RWPE2 (cell line): Measurements from ENCODE around the gene IL21.

Experiments used
- ATAC-seq: fragments of 200-7000 bp; cut with Tn5 transposase; 3 replicates; pipeline ENCODE4 v1.9.1; 2021; ENCODE audit warnings: low read depth
- DNase-seq: peaks from one replicate; pipeline ENCODE4 v3.0.0-alpha.2; 2020; ENCODE audit warnings: low spot score
- H3K27ac ChIP-seq: fragments of 450-650 bp; 2 replicates; pipeline ENCODE4 v1.5.1; 2017; ENCODE audit warnings: mild to moderate bottlenecking; ENCODE audit not compliant: poor library complexity, severe bottlenecking
- H3K27me3 ChIP-seq: fragments of 250-450 bp; sonication (Bioruptor Pico); 2 replicates; pipeline ENCODE4 v1.5.1; 2021; ENCODE audit warnings: mild to moderate bottlenecking, moderate library complexity; ENCODE audit not compliant: insufficient read depth, poor library complexity, severe bottlenecking
- H3K36me3 ChIP-seq: fragments of 250-450 bp; sonication (Bioruptor Pico); 2 replicates; pipeline ENCODE4 v1.5.1; 2020; ENCODE audit warnings: low read depth, mild to moderate bottlenecking, moderate library complexity
- H3K4me1 ChIP-seq: fragments of 250-450 bp; sonication (Bioruptor Pico); 2 replicates; pipeline ENCODE4 v1.5.1; 2021; ENCODE audit warnings: mild to moderate bottlenecking, moderate library complexity; ENCODE audit not compliant: insufficient read depth, poor library complexity, severe bottlenecking
- H3K4me3 ChIP-seq: fragments of 250-450 bp; sonication (Bioruptor Pico); 2 replicates; pipeline ENCODE4 v1.5.1; 2021; ENCODE audit warnings: mild to moderate bottlenecking, moderate library complexity; ENCODE audit not compliant: severe bottlenecking
- H3K9me3 ChIP-seq: fragments of 250-450 bp; sonication (Bioruptor Pico); 2 replicates; pipeline ENCODE4 v1.5.1; 2021; ENCODE audit warnings: mild to moderate bottlenecking, moderate library complexity; ENCODE audit not compliant: severe bottlenecking
- TF ChIP-seq, protein P1 (sequence below): fragments of 450-650 bp; IDR thresholded peaks from one replicate; pipeline ENCODE4 v1.5.1; 2017; ENCODE audit warnings: mild to moderate bottlenecking, moderate library complexity; ENCODE audit not compliant: poor library complexity, severe bottlenecking

The IL21 gene

DNA sequence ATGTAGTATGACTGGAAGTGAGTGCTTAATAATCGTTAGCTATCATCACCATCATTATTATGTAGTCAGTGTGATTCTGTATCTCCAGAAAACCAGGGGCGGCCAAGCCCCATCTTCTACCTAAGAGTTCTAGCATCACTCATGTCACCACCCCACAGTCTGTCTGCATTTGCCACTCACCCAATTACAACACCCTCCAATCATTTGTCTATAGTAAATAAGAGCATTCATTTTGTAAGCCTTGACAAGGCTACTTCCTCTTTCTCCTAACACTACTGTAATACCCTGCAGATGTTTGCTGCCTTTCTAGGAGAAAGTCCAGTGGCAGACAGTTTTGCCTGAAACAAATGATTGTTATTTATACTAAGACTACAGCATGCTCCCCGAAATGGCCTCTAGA is 15.8 kb upstream of the IL21 start:
- no peak for ATAC-seq
- H3K27ac ChIP-seq, result no peak overlapping the region
- H3K4me1 ChIP-seq, result peaks cover 7% of the 10 kb centered on the region
- no peaks in the 10 kb centered on the region for H3K27me3 ChIP-seq
- no peak overlapping the region for H3K4me3 ChIP-seq
- H3K9me3 ChIP-seq, result no peaks in the 10 kb centered on the region
- TF ChIP-seq, protein P1, sequence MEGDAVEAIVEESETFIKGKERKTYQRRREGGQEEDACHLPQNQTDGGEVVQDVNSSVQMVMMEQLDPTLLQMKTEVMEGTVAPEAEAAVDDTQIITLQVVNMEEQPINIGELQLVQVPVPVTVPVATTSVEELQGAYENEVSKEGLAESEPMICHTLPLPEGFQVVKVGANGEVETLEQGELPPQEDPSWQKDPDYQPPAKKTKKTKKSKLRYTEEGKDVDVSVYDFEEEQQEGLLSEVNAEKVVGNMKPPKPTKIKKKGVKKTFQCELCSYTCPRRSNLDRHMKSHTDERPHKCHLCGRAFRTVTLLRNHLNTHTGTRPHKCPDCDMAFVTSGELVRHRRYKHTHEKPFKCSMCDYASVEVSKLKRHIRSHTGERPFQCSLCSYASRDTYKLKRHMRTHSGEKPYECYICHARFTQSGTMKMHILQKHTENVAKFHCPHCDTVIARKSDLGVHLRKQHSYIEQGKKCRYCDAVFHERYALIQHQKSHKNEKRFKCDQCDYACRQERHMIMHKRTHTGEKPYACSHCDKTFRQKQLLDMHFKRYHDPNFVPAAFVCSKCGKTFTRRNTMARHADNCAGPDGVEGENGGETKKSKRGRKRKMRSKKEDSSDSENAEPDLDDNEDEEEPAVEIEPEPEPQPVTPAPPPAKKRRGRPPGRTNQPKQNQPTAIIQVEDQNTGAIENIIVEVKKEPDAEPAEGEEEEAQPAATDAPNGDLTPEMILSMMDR, result no peak
- no peak for DNase-seq
- H3K36me3 ChIP-seq, result no peaks in the 10 kb centered on the region

DNA sequence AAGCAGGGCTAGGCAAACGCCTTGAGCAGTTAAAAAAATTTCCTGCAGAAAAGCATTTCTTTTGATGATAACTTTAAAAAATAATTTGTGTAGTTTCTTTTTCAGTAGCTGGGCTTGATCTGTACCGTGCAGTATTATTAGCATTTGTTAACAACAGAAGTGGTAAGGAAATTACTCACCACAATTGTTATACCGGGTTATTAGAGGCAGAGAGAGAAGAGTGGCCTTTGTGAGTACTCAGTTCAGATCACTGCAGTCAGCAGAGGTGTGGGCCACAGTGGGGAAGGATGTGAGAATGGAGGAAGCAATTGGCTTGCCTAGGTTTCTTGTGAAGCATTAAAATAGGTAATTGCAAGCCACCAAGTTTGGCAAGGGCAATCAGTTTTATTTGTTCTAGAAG is 14.3 kb upstream of the IL21 start:
- Histone ChIP-seq H3K4me3 (no peak overlapping the region), H3K27me3 (no peaks in the 10 kb centered on the region), H3K27ac (no peak overlapping the region), H3K36me3 (no peaks in the 10 kb centered on the region), H3K9me3 (no peaks in the 10 kb centered on the region), H3K4me1 (peaks cover 7% of the 10 kb centered on the region)
- TF ChIP-seq, protein P1, result no peak
- DNase-seq (no peak), ATAC-seq (no peak)

DNA sequence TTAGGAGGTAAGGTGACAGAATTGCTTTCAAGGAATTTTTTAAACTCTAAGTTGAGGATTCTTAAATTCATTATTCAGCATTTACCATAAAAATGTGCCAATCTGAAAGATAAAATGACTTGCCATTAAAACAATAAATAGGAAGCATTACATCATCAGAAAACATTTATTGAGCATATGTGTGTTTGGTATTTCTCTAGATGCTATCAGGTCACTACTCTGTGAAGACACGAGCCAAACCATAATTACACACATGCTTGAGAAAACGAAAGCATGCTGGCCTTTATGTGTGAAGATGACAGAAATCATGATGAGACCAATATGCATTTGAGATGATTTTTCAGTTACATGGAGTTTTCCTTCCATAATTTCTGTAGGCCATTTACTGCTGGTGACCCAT is 12.3 kb upstream of the IL21 start:
- TF ChIP-seq, protein P1, result no peak
- H3K27me3 ChIP-seq, result no peaks in the 10 kb centered on the region
- DNase-seq, result no peak

DNA sequence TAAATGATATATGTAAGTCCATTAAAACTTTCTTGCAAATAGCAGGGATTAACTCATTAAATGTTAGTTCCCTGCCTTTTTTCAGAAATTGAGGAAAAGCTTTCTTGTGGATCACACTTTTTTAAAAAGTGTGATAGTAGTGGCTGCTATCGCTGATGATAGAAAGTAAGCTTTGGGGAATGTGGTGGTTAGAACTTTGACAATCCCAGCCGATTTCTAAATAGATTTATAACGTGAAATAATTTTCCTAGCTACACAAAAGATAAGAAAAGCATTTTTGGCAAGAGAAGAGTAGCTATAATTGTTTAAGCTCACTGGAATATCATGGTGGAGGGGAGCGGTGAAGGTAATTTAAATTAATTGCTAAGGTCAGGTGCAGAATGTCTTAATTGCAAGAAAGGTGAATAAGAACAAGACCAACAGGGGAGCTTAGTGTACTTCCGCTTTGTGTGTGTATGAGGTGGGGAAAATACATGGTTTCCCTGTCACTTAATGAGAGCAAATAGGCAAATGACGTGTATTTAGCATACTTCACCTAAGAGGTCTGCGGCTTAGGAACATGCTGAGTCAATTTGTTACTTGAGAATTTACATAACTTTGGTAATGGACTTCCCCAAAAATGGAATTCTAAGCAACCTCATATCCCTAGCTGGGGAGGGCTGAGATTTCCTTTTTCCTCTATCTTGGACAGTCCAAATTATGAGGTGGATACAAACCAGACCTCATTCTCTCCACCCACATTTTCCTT is 11.7 kb upstream of the IL21 start:
- Histone ChIP-seq H3K4me1 (no peaks in the 10 kb centered on the region), H3K9me3 (no peaks in the 10 kb centered on the region), H3K27ac (no peak overlapping the region), H3K4me3 (no peak overlapping the region), H3K27me3 (no peaks in the 10 kb centered on the region), H3K36me3 (no peaks in the 10 kb centered on the region)
- TF ChIP-seq, protein P1, result no peak
- DNase-seq, result no peak
- no peak for ATAC-seq

More for the DNA sequence above, 12.3 kb upstream of the IL21 start:
- Histone ChIP-seq H3K9me3 (no peaks in the 10 kb centered on the region), H3K4me1 (no peaks in the 10 kb centered on the region), H3K27ac (no peak overlapping the region), H3K4me3 (no peak overlapping the region), H3K36me3 (no peaks in the 10 kb centered on the region)
- no peak for ATAC-seq

DNA sequence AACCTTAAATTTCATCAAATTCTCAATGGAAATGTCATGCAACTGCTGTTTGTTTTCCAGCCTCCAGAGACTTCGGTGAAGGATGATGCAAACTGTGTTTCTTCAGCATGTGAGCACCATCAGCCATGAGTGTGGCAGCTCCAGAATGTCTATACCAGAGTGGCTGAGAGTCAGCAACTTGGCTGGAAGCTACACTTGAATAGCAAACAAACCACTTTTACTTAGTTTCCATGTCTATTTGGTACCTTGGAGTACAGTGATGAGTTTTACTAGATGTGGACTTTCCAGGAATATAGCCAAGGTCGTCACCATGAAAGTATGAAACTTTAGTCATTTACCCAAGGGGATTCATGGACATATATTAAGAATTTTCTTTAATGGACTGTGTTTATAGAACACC is 4.3 kb upstream of the IL21 start:
- Histone ChIP-seq H3K27me3 (no peaks in the 10 kb centered on the region), H3K9me3 (no peaks in the 10 kb centered on the region), H3K4me1 (no peaks in the 10 kb centered on the region), H3K4me3 (no peak overlapping the region), H3K27ac (no peak overlapping the region), H3K36me3 (no peaks in the 10 kb centered on the region)
- DNase-seq (no peak), ATAC-seq (no peak)
- TF ChIP-seq, protein P1, result no peak
